Sigmoid colon (tissue), 7 donors: ENCODE data around the gene BIVM. TPM values are rescaled to one million over a fixed set of nuclear protein-coding genes. Genes with fewer than 3 reads are reported as not detected.
"Not testable (repeated sequence)": the region's sequence is repeated elsewhere in the genome, so short reads cannot be mapped to it uniquely, and the experiment has no call there.

Experiments
- DNase-seq: peaks from one replicate; pipeline ENCODE4 v3.0.0-alpha.2; 2019
- H3K27ac ChIP-seq, 4 donors: fragments of 200-600 bp; sonication (generic); one replicate each; pipeline ENCODE4 v1.5.1; 2016 to 2019; ENCODE audit warnings: mild to moderate bottlenecking in 1 of 4
- H3K27me3 ChIP-seq, 3 donors: fragments of 200-600 bp; sonication (generic); one replicate each; pipeline ENCODE4 v1.5.1; 2019; ENCODE audit warnings: mild to moderate bottlenecking in 1 of 3
- H3K36me3 ChIP-seq, 4 donors: fragments of 200-600 bp; sonication (generic); one replicate each; pipeline ENCODE4 v1.5.1; 2016 to 2019
- H3K4me1 ChIP-seq, 4 donors: fragments of 200-600 bp; sonication (generic); one replicate each; pipeline ENCODE4 v1.5.1; 2017 to 2019
- H3K4me3 ChIP-seq, 4 donors: fragments of 200-600 bp; sonication (generic); one replicate each; pipeline ENCODE4 v1.5.1; 2017 to 2019; ENCODE audit warnings: mild to moderate bottlenecking in 2 of 4, moderate library complexity in 1 of 4
- H3K9me3 ChIP-seq, 4 donors: fragments of 200-600 bp in 3 of 4; sonication (generic) in 3 of 4; one replicate each; pipeline versions ENCODE4 v1.5.1 to v1.6.1; 2013 to 2019
- CTCF ChIP-seq, 4 experiments: fragments of 450-650 bp in 3 of 4; fragments of 200-600 bp in 1 of 4; IDR thresholded peaks; one replicate each; pipeline ENCODE4 v1.5.1; 2016 to 2019; ENCODE audit warnings: antibody characterized with exemption in 4 of 4, mild to moderate bottlenecking in 3 of 4, moderate library complexity in 2 of 4
- EP300 ChIP-seq, 4 donors: sonication (generic); formaldehyde crosslinking; IDR thresholded peaks; one replicate each; pipeline ENCODE4 v1.6.1; 2017; ENCODE audit warnings: antibody characterized with exemption in 4 of 4
- POLR2A ChIP-seq, 2 donors: fragments of 450-650 bp; IDR thresholded peaks; one replicate each; pipeline ENCODE4 v1.6.1; 2016; ENCODE audit warnings: antibody characterized with exemption in 2 of 2, mild to moderate bottlenecking in 2 of 2, moderate library complexity in 2 of 2
- POLR2AphosphoS5 ChIP-seq, 4 donors: sonication (generic); formaldehyde crosslinking; IDR thresholded peaks; one replicate each; pipeline ENCODE4 v1.6.1; 2017; ENCODE audit warnings: antibody characterized with exemption in 4 of 4
- WGBS, 2 donors: extraction: QIAGEN DNeasy Blood & Tissue Kit; methylation state at CpG; one replicate each; pipeline ENCODE4 v1.1.7; 2013; 5-methylcytosine and 5-hydroxymethylcytosine counted together
- intact Hi-C: fragments of 100-400 bp; cut with DNase I; formaldehyde crosslinking; loops from one replicate; pipeline ENCODE4 v1.15.1; 2023
- polyA plus RNA-seq, 3 donors: library from polyadenylated mRNA; stranded (reverse); fragments of 200-250 nt; gene quantifications; one replicate each; pipeline ENCODE4 v1.2.3, GENCODE V29; 2013
- total RNA-seq, 4 donors: library from RNA; depleted of rRNA; stranded (reverse); fragments of >200 nt; gene quantifications; one replicate each; pipeline ENCODE4 v1.1.0, GENCODE V29; 2016
- donor health status: healthy with polysubstance abuse.
- donor health status: Bipolar disorder and iron deficiency.
- donor health status: healthy.

The BIVM gene
- total and polyA plus RNA-seq, 7 donors, result 5.4 to 31.0 (median 14.8) TPM

DNA sequence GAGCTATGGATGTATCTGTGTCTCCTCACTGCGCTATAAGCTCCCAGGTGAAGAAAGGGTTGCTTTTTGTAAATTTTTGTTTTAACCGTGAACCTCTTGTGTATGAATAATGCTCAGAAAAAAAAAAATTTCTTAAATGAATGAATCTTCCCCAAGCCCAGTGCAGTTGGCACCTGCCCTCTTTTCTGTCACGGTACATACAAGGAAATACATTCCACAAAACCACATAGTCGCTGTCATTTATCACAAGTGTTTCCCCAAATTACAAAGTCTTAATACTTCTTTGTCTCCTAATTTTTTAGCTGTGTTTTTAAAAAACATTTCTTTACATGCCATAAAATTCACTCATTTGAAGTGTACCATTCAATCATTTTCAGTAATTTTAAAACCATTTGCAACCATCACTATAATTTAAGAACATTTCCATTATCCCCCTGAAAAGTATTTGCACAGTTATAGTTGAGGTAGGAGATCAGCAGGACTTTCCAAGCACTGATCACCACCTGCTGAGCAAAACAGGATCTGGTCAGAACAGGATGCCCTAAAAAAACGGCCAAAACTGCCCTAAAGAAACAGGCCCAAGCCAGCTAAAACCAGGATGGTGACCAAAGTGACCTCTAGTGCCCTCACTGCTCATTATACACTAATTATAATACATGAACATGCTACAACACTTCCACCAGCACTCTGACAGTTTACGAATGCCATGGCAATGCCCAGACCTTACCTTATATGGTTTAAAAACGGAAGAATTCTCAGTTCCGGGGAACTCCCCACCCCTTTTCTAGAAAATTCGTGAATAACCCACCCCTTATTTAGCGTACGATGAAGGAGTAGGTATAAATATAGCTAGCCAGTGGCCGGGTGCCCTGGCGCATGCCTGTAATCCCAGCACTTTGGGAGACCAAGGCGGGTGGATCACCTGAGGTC is 24.1 kb upstream of the BIVM start:
- 83 to 89% methylated on average over 14 of the region's 14 CpGs for WGBS, 2 donors
- Histone ChIP-seq H3K27me3 (no peaks in the 10 kb centered on the region), H3K4me1 (peaks cover 0 to 18% (median 11%) of the 10 kb centered on the region in 4 donors), H3K9me3 (no peaks in the 10 kb centered on the region), H3K36me3 (no peaks in the 10 kb centered on the region), H3K4me3 (no peak overlapping the region), H3K27ac (no peak overlapping the region)
- TF ChIP-seq POLR2A (IDR thresholded peaks at IDR 0.05) (no peak), CTCF (IDR thresholded peaks at IDR 0.05) (no peak), EP300 (IDR thresholded peaks at IDR 0.05) (no peak), POLR2AphosphoS5 (IDR thresholded peaks at IDR 0.05) (no peak)
- intact Hi-C loops, result loop anchor here (5.0 kb wide), 1 partner anchor 72 kb away; the partner anchor contains the start of gene ERCC5
- no peak for DNase-seq

DNA sequence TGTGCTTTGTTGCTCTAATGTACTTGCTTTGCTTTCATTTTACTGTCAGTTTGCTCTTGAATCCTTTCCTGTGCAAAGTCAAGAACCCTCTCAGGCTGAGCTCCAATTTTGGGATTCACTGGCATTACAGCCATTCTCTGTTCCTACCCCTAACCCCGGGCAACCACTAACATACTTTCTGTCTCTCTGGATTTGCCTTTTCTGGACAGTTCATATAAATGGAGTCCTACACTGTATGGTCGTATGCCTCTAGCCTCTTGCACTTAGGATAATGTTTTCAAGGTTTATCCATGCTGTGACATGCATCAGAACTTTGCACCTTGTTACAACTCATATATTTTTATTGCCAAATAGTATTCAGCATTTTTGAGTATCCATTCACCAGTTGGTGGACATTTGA is 22.6 kb upstream of the BIVM start:
- peaks cover 0 to 18% (median 11%) of the 10 kb centered on the region in 4 donors for H3K4me1 ChIP-seq
- no peaks in the 10 kb centered on the region for H3K27me3 ChIP-seq
- H3K36me3 ChIP-seq, result no peaks in the 10 kb centered on the region
- no peak overlapping the region for H3K4me3 ChIP-seq
- intact Hi-C loops, result no loop called here
- no peak overlapping the region for H3K27ac ChIP-seq
- 69 to 87% methylated on average over 2 of the region's 2 CpGs for WGBS, 2 donors
- DNase-seq, result no peak
- no peak for TF ChIP-seq POLR2A (IDR thresholded peaks at IDR 0.05)
- no peak for TF ChIP-seq POLR2AphosphoS5 (IDR thresholded peaks at IDR 0.05)
- no peak for TF ChIP-seq CTCF (IDR thresholded peaks at IDR 0.05)
- TF ChIP-seq EP300 (IDR thresholded peaks at IDR 0.05), result no peak
- H3K9me3 ChIP-seq, result no peaks in the 10 kb centered on the region

GRCh38 chr13:102777736-102778135 is 21.2 kb upstream of the BIVM start:
- intact Hi-C loops, result no loop called here
- TF ChIP-seq EP300 (IDR thresholded peaks at IDR 0.05) (no peak), POLR2AphosphoS5 (IDR thresholded peaks at IDR 0.05) (no peak), CTCF (IDR thresholded peaks at IDR 0.05) (no peak), POLR2A (IDR thresholded peaks at IDR 0.05) (no peak)
- H3K27me3 ChIP-seq, result no peaks in the 10 kb centered on the region
- no peak overlapping the region for H3K27ac ChIP-seq
- 86 to 91% methylated on average over 3 of the region's 3 CpGs for WGBS, 2 donors
- H3K36me3 ChIP-seq, result no peaks in the 10 kb centered on the region
- no peak for DNase-seq
- H3K9me3 ChIP-seq, result no peaks in the 10 kb centered on the region
- H3K4me3 ChIP-seq, result no peak overlapping the region
- H3K4me1 ChIP-seq, result peaks cover 0 to 9% (median 5%) of the 10 kb centered on the region in 4 donors

GRCh38 chr13:102779436-102780159 is 19.3 kb upstream of the BIVM start:
- H3K4me3 ChIP-seq, result no peak overlapping the region
- TF ChIP-seq POLR2A (IDR thresholded peaks at IDR 0.05) (no peak), EP300 (IDR thresholded peaks at IDR 0.05) (no peak), POLR2AphosphoS5 (IDR thresholded peaks at IDR 0.05) (no peak), CTCF (IDR thresholded peaks at IDR 0.05) (no peak)
- peaks cover 0 to 8% (median 0%) of the 10 kb centered on the region in 4 donors for H3K36me3 ChIP-seq
- intact Hi-C loops, result no loop called here
- DNase-seq, result no peak
- no peak overlapping the region for H3K27ac ChIP-seq
- no peaks in the 10 kb centered on the region for H3K9me3 ChIP-seq
- WGBS, 2 donors, result 43 to 75% methylated on average over 5 of the region's 5 CpGs
- peaks cover 0 to under 1% (median 0%) of the 10 kb centered on the region in 4 donors for H3K4me1 ChIP-seq
- H3K27me3 ChIP-seq, result no peaks in the 10 kb centered on the region

- H3K27ac ChIP-seq, intact Hi-C loops, DNase-seq, H3K4me3 ChIP-seq, H3K9me3 ChIP-seq, H3K4me1 ChIP-seq, H3K27me3 ChIP-seq: not testable (repeated sequence)
- 85 to 89% methylated on average over 4 of the region's 4 CpGs for WGBS, 2 donors
- H3K36me3 ChIP-seq, result peaks cover 0 to 15% (median 0%) of the 10 kb centered on the region in 4 donors
Observed at GRCh38 chr13:102780656-102781055, 18.3 kb upstream of the BIVM start.
